Natural killer cell treated with Interleukin-12 subunit alpha and Interleukin-12 subunit beta and Interleukin-15 and Interleukin-18, amount 100 ng/mL, for 72 hours (primary cell): ENCODE results near the gene SLC24A2. TPM values are rescaled to one million over a fixed set of nuclear protein-coding genes. Genes with fewer than 3 reads are reported as not detected.
"Not testable (repeated sequence)": the region's sequence is repeated elsewhere in the genome, so short reads cannot be mapped to it uniquely, and the experiment has no call there.

Experiments used
- ATAC-seq, 2 donors: fragments of 150-1000 bp; cut with Tn5 transposase in 1 of 2; sonication (Bioruptor Pico), chemical (Tn5 transposase) in 1 of 2; 2 replicates each; pipeline ENCODE4 v1.10.0; 2021
- DNase-seq: peaks from one replicate; pipeline ENCODE4 v3.0.0; 2022; ENCODE audit warnings: low spot score
- H3K27ac Mint-ChIP-seq, 2 donors: 1 replicate in 1 of 2; 2 replicates in 1 of 2; pipeline ENCODE4 v1.8.0; 2022; ENCODE audit warnings: mixed read lengths in 2 of 2, mild to moderate bottlenecking in 1 of 2, moderate library complexity in 1 of 2
- H3K27me3 Mint-ChIP-seq, 2 donors: 1 replicate in 1 of 2; 2 replicates in 1 of 2; pipeline ENCODE4 v1.8.0; 2022; ENCODE audit warnings: mixed read lengths in 2 of 2
- H3K36me3 Mint-ChIP-seq: one replicate; pipeline ENCODE4 v1.8.0; 2022; ENCODE audit warnings: mixed read lengths
- H3K4me1 Mint-ChIP-seq, 2 donors: 1 replicate in 1 of 2; 2 replicates in 1 of 2; pipeline ENCODE4 v1.8.0; 2022; ENCODE audit warnings: low read depth in 2 of 2, mixed read lengths in 2 of 2, mild to moderate bottlenecking in 1 of 2
- H3K4me3 Mint-ChIP-seq: one replicate; pipeline ENCODE4 v1.8.0; 2022; ENCODE audit warnings: mixed read lengths
- H3K9me3 Mint-ChIP-seq: 2 replicates; pipeline ENCODE4 v1.8.0; 2022; ENCODE audit warnings: mixed read lengths
- total RNA-seq, 2 donors: library from RNA; stranded (reverse); gene quantifications; one replicate each; pipeline ENCODE4 v1.2.3, GENCODE V29; 2022

SLC24A2 gene
- not detected for total RNA-seq

DNA sequence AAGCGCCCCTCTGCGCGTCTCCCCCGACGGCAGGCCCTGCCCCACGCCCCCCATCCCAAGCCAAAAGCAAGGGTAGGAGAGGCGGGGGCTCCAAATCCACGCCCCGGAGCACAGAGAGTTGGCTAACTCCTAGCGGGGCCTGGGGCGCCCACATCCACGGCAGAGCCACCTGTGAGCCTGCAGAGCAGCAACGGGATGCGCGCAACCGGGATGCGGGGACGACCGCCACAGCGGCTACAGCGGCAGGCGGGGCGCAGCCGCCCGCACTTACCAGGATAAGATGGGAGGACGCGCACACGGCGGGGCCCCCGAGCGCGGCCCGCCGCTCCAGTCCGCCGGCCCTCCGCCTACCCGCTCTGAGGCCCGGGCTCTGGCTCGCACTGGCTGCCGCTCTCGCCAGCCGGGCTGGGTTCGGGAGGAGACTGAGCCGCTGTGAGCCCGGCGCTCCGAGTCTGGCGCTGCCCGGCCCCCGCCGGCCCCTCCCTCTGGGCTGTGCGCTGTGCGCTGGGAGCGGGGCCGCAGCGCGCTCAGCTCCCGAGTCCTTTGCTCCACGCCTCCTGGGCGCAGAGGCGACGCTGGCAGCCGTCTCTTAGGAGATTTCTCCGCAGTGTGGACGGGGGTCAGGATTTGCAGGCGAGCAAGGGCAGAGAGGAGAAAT, at the start of gene SLC24A2:
TSS of gene SLC24A2 (minus strand) at position 424 of the 658 bp plus-strand sequence.
- Mint-ChIP-seq H3K9me3 (no peaks in the 10 kb centered on the region), H3K27ac (no peak within 1 kb of the TSS), H3K36me3 (no peaks in the 10 kb centered on the region), H3K4me1 (no peaks in the 10 kb centered on the region), H3K27me3 (peaks cover 4 to 25% of the 10 kb centered on the region in 2 donors), H3K4me3 (no peak within 1 kb of the TSS)
- ATAC-seq (peak in 1 of 2 donors; percentile 36), DNase-seq (no peak)

DNA sequence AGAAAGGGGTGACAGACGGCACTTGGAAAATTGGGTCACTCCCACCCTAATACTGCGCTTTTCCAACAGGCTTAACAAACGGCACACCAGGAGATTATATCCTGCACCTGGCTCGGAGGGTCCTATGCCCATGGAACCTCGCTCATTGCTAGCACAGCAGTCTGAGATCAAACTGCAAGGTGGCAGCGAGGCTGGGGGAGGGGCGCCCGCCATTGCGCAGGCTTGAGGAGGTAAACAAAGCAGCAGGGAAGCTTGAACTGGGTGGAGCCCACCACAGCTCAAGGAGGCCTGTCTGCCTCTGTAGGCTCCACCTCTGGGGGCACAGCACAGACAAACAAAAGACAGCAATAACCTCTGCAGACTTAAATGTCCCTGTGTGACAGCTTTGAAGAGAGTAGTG, 44.5 kb upstream of the SLC24A2 start:
- H3K4me3 Mint-ChIP-seq, H3K9me3 Mint-ChIP-seq, ATAC-seq: not testable (repeated sequence)

DNA sequence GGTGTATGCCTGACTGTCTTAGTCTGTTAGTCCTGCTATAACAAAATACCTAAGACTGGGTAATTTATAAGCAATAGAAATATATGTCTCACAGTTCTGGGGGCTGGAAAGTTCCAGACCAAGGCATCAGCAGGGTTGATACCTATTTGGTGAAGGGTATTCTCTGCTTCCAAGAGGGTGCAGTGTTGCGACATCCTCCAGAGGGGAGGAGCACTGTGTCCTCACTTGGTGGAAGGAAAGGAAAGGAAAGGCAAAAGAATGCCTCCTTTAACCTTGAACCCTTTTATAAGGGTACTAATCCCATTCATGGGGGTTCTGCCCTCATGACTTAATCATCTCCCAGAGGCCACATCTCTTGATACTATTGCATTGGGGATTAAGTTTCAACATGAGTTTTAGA, 42.0 kb upstream of the SLC24A2 start:
- H3K36me3 Mint-ChIP-seq = no peaks in the 10 kb centered on the region
- DNase-seq = no peak
- no peak overlapping the region for H3K4me3 Mint-ChIP-seq
- peaks cover 2% of the 10 kb centered on the region for H3K9me3 Mint-ChIP-seq
- H3K27me3 Mint-ChIP-seq = peaks cover 2 to 20% of the 10 kb centered on the region in 2 donors
- H3K27ac Mint-ChIP-seq = no peak overlapping the region
- ATAC-seq = no peak
- H3K4me1 Mint-ChIP-seq = no peaks in the 10 kb centered on the region

More for the DNA sequence above, 44.5 kb upstream of the SLC24A2 start:
- not testable (repeated sequence) for DNase-seq, H3K36me3 Mint-ChIP-seq, H3K27ac Mint-ChIP-seq, H3K4me1 Mint-ChIP-seq
- H3K27me3 Mint-ChIP-seq = peaks cover 2 to 20% of the 10 kb centered on the region in 2 donors

DNA sequence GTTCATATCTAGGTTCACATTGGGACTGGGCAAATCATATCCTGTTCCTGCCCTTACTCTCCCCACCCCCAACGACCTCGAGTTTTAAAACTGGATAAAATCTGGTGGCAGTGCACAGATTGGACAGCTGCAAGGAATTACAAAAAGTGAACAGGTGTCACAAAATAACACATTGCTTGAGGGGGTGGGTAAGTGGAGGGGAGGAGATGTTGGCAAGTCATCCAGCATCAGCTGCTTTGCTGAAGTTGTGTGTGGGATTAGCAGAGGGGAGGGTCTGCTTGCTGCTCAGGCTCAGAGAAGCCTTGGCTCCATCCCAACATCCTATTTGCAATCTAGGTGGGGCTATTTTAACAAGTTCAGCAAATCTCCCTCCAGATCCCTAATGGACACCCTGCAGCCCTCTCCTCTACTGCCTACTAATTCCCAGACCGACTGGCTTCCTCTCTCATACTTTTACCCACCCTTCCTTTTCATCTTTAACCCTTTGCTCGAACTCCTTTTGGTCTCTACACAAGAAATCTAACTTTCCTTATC, 39.8 kb upstream of the SLC24A2 start:
- no peaks in the 10 kb centered on the region for H3K36me3 Mint-ChIP-seq
- DNase-seq (no peak), ATAC-seq (no peak)
- no peak overlapping the region for H3K27ac Mint-ChIP-seq
- H3K9me3 Mint-ChIP-seq = no peaks in the 10 kb centered on the region
- H3K4me3 Mint-ChIP-seq = no peak overlapping the region
- peaks cover 2 to 20% of the 10 kb centered on the region in 2 donors for H3K27me3 Mint-ChIP-seq
- no peaks in the 10 kb centered on the region for H3K4me1 Mint-ChIP-seq

DNA sequence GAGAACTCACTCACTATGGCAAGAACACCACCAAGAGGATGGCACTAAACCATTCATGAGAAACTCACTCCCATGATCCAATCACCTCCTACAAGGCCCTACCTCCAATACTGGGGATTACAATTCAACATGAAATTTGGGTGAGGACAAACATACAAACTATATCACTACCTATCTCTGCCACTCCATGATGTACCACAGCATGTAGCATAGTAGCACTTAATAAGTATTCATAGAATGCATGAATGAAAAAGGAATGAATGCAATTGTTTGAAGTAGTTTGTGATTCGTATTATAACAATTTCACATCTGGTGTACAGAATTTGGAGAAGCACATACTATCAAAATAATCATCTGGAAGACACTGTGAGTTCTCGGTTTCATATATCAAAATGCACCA, 27.9 kb upstream of the SLC24A2 start:
- ATAC-seq (no peak), DNase-seq (no peak)
- no peaks in the 10 kb centered on the region for H3K4me1 Mint-ChIP-seq
- H3K27ac Mint-ChIP-seq = no peak overlapping the region
- H3K9me3 Mint-ChIP-seq = peaks cover 14% of the 10 kb centered on the region
- peaks cover 18% of the 10 kb centered on the region for H3K36me3 Mint-ChIP-seq
- H3K27me3 Mint-ChIP-seq = peaks cover 0 to 8% of the 10 kb centered on the region in 2 donors
- no peak overlapping the region for H3K4me3 Mint-ChIP-seq

DNA sequence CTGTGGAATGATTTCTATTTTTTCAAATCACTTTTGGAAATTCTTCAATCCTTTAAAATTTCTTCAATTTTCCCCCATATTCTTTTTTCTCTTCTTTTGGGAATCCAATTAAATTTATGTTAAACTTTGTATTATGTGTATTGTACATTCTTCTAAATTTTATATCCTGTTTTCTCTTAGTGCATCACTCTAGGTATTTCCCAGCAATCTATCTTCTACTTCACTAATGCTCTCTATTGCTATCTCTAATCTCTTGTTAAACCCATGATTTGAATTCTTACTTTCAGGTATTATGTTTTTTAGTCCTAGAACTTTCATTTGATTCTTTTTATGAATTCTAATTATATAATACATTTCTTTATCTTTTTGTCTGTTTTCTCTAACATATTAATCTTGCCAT, 23.4 kb upstream of the SLC24A2 start:
- DNase-seq (no peak), ATAC-seq (no peak)
- Mint-ChIP-seq H3K36me3 (peaks cover 18% of the 10 kb centered on the region), H3K9me3 (peaks cover 11% of the 10 kb centered on the region), H3K4me1 (no peaks in the 10 kb centered on the region), H3K4me3 (no peak overlapping the region), H3K27me3 (peaks cover 0 to 16% of the 10 kb centered on the region in 2 donors), H3K27ac (no peak overlapping the region)

DNA sequence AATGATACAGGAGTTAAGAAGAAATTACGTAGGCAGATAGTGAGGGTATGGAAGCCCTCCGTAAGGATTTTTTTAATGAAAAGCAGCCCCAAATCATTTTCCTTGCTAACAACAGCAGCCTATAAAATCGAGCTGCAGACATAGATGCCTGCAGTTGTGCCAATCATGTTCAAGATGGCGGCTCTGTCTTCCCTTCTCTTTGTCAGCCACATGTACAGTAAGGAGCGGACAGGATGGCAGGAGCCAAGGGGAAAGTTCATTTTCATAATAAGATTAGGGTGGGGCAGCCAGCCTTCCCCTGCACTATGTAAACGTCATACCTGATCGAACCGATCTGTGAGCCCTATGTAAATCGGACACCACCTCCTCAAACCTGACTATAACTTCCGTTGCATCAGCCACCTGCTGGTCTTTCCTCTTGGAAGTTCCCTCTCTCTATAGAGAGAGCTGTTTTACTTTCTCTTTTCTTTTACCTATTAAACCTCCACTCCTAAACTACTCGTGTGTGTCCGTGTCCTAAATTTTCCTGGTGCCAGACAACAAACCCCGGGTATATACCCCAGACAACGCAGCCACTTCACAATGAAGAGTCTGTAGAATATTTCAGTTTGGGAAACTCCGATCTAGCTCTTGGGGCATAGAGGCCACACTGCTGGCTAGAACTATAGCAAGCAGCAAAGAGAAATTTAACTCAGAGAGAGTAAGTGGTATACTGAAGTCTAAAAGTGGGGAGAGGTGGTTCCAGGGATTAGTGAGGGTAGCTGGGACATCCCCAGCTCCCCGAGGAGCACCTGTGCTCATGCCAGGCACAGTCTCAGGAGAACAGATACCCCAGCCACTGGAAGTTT, 20.8 kb upstream of the SLC24A2 start:
- ATAC-seq (no peak), DNase-seq (no peak)
- Mint-ChIP-seq H3K27ac (no peak overlapping the region), H3K9me3 (peaks cover 8% of the 10 kb centered on the region), H3K36me3 (peaks cover 5% of the 10 kb centered on the region), H3K27me3 (peaks cover 0 to 8% of the 10 kb centered on the region in 2 donors), H3K4me1 (no peaks in the 10 kb centered on the region), H3K4me3 (no peak overlapping the region)

DNA sequence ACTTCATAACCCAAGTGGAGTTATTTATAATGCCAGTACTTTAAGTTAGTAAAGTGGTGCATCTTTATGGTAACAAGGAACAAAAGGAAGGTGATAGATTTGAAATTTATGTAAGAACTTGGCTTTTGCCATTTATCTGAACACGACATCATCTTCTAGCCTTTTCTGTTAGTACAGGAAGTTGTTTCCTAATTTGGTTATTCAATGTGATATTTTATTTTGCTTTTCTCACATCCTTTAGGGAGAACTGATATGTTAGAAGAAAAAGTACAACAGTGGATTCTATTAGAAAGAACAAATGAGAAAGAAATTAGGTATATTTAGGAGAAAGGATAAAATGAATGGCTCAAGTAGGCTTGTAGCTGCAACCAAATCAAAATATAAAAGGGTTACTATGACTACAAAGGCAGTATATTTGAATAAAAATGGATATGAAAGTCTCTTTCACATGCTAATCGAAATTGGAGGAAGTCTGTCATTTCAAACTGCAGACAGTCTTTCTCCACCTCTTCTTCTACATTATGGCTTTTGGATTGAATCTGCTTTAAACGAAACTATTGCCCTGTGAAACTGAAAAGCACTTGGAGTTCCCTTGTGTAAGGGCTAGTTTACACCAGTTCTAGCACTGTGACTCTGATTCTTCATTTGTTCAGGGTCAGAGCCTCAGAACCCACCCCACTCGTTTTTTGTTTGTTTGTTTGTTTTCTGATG, 18.5 kb upstream of the SLC24A2 start:
- no peak overlapping the region for H3K27ac Mint-ChIP-seq
- ATAC-seq = no peak
- H3K9me3 Mint-ChIP-seq = peaks cover 8% of the 10 kb centered on the region
- H3K27me3 Mint-ChIP-seq = peaks cover 0 to 8% of the 10 kb centered on the region in 2 donors
- no peak for DNase-seq
- H3K4me1 Mint-ChIP-seq = no peaks in the 10 kb centered on the region
- no peaks in the 10 kb centered on the region for H3K36me3 Mint-ChIP-seq
- H3K4me3 Mint-ChIP-seq = no peak overlapping the region

DNA sequence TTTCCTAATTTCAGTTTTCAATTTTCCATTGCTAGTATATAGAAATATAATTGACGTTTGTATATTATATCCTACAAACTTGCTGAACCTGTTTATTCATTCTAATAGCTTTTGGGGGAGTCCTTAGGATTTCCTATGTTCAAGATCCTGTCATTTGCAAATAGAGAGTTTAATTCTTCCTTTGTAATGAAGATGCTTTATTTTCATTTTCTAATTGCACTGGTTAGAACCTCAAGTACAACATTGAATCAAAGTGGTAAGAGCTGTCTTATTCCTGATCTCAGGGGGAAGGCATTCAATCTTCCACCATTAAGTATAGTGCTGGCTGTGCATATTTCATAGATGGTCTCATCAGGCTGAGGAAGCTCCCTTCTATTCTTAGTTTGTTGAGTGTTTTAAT, 15.6 kb upstream of the SLC24A2 start:
- Mint-ChIP-seq H3K27ac (no peak overlapping the region), H3K27me3 (peaks cover 4 to 14% of the 10 kb centered on the region in 2 donors), H3K9me3 (no peaks in the 10 kb centered on the region), H3K36me3 (no peaks in the 10 kb centered on the region), H3K4me1 (no peaks in the 10 kb centered on the region), H3K4me3 (no peak overlapping the region)
- DNase-seq (no peak), ATAC-seq (no peak)

DNA sequence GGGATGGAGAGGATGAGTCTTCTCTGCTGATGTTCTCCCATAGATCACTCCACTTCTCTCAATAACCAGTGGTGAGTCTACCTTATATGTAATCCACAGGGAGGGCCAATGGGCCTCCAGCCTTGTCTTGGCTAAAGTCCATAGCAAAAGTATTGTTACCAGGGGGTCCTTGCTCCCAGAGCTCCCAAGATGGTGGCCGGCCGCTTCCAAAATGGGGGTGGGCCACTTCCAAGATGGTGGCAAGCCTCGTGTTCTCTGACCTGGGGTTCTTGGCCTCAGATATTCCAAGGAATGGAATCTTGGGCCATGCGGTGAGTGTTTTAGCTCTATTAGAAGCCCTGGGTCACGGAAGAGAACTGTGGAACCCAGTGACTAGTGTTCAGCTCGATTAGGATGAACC, 12.0 kb upstream of the SLC24A2 start:
- Mint-ChIP-seq H3K36me3 (no peaks in the 10 kb centered on the region), H3K4me1 (no peaks in the 10 kb centered on the region), H3K4me3 (no peak overlapping the region), H3K27ac (no peak overlapping the region), H3K9me3 (no peaks in the 10 kb centered on the region), H3K27me3 (peaks cover 4 to 20% of the 10 kb centered on the region in 2 donors)
- ATAC-seq (no peak), DNase-seq (no peak)

DNA sequence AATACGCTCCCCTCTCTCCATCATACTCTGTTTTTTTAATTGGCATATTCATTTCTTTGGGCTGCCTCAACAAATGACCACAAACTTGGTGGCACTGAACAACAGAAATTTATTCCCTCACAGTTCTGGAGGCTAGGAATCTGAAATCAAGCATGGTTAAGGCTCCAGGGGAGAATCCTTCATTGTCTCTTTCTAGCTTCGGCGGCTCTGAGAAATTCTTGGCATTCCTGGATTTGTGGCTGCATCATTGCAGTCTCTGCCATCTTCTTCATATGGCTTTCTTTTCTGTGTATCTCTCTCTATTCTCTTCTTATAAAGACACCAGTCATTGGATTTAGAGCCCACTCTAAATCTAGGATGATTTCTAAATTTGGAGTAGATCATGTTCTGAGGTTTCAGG, 10.9 kb upstream of the SLC24A2 start:
- Mint-ChIP-seq H3K36me3 (no peaks in the 10 kb centered on the region), H3K27me3 (peaks cover 4 to 27% of the 10 kb centered on the region in 2 donors), H3K4me1 (no peaks in the 10 kb centered on the region), H3K4me3 (no peak overlapping the region), H3K9me3 (no peaks in the 10 kb centered on the region), H3K27ac (no peak overlapping the region)
- no peak for DNase-seq
- ATAC-seq = no peak

DNA sequence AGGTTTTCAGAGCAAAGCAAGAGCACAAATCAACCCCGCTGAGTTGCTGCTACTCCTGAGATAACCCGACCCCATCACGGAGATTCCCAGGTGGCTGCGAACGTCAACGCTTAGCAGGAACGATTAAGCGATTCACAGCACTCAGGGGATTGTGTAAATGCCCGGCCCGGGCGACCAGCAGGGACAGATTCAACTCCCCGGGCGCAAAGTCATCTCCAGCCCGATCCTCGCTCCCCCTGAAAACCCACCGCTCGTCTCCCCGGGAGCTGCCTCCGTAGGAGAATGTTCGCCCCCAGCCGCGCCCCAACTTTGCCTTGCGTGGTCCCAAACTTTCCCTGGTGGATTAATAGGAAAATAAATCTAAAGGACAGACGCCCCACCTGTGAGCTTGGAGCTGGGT, 685 bp downstream of the SLC24A2 start:
- peaks cover 4 to 25% of the 10 kb centered on the region in 2 donors for H3K27me3 Mint-ChIP-seq
- H3K27ac Mint-ChIP-seq = no peak overlapping the region
- no peaks in the 10 kb centered on the region for H3K4me1 Mint-ChIP-seq
- H3K4me3 Mint-ChIP-seq = no peak overlapping the region
- H3K9me3 Mint-ChIP-seq = no peaks in the 10 kb centered on the region
- no peaks in the 10 kb centered on the region for H3K36me3 Mint-ChIP-seq
- DNase-seq = no peak
- no peak for ATAC-seq

DNA sequence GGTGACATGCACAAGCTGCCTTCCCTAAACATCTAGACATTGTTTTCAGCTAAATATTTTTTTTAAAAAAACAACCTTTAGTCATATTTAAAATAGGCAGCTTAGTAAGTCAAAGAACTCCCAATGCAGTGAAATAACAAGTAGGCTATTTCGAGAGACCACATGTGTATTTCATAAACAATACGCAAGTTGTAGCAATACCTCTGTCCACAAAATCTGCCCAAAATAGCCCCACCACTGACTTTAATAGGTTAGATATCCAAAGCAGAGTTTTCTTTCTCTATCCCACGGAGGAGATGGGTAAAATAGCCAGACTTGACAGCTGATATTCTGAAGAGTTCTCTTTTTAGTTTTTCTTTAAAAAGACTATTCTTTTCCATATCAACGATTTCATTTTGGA, 1.2 kb downstream of the SLC24A2 start:
- no peaks in the 10 kb centered on the region for H3K9me3 Mint-ChIP-seq
- DNase-seq (no peak), ATAC-seq (no peak)
- H3K4me3 Mint-ChIP-seq = no peak overlapping the region
- H3K4me1 Mint-ChIP-seq = no peaks in the 10 kb centered on the region
- no peak overlapping the region for H3K27ac Mint-ChIP-seq
- H3K27me3 Mint-ChIP-seq = peaks cover 4 to 25% of the 10 kb centered on the region in 2 donors
- H3K36me3 Mint-ChIP-seq = no peaks in the 10 kb centered on the region

DNA sequence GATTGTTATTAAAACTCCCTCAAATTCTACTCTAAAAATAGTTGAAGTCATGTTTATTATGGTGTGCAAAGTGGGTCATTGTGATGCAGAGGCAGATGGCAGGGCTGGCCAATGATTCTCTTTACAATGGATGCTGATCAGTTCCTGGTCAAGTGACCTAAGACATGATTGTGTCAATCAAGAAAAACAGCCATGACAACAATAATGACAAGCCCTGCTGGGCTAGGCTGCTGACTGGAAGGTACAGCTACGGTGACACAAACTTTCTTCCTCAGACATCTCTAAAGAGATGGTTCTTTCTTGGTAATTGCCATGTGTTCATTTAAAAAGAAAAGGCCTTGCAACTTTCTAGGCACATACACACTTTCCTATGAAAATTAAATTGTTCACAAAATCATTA, 3.6 kb downstream of the SLC24A2 start:
- no peaks in the 10 kb centered on the region for H3K4me1 Mint-ChIP-seq
- H3K27me3 Mint-ChIP-seq = peaks cover 4 to 25% of the 10 kb centered on the region in 2 donors
- H3K9me3 Mint-ChIP-seq = no peaks in the 10 kb centered on the region
- H3K36me3 Mint-ChIP-seq = no peaks in the 10 kb centered on the region
- no peak overlapping the region for H3K27ac Mint-ChIP-seq
- H3K4me3 Mint-ChIP-seq = no peak overlapping the region
- ATAC-seq = no peak
- DNase-seq = no peak
